SJSA1 (cell line): ENCODE data around the gene TMPRSS4. TPM values are rescaled to one million over a fixed set of nuclear protein-coding genes. Genes with fewer than 3 reads are reported as not detected.

ENCODE experiments used
- DNase-seq, 2 experiments: peaks; one replicate each; pipeline ENCODE4 v3.0.0-alpha.2; 2015 to 2020; ENCODE audit warnings: low spot score in 2 of 2, low read depth in 1 of 2
- H3K27ac ChIP-seq: fragments of 250-450 bp; sonication (Bioruptor Pico); 2 replicates; pipeline ENCODE4 v1.5.1; 2020; ENCODE audit warnings: mild to moderate bottlenecking, moderate library complexity
- H3K27me3 ChIP-seq: fragments of 250-450 bp; sonication (Bioruptor Pico); replicated peaks from 2 replicates; pipeline ENCODE4 v1.5.1; 2020; ENCODE audit warnings: mild to moderate bottlenecking, moderate library complexity
- H3K36me3 ChIP-seq: fragments of 250-450 bp; sonication (Bioruptor Pico); 2 replicates; pipeline ENCODE4 v1.5.1; 2020; ENCODE audit warnings: mild to moderate bottlenecking
- H3K4me1 ChIP-seq: fragments of 250-450 bp; sonication (Bioruptor Pico); replicated peaks from 2 replicates; pipeline ENCODE4 v1.6.1; 2021; ENCODE audit warnings: mild to moderate bottlenecking
- H3K4me3 ChIP-seq: fragments of 250-450 bp; sonication (Bioruptor Pico); 2 replicates; pipeline ENCODE4 v1.5.1; 2020; ENCODE audit warnings: mild to moderate bottlenecking
- H3K9me3 ChIP-seq: fragments of 250-450 bp; sonication (Bioruptor Pico); replicated peaks from 2 replicates; pipeline ENCODE4 v1.5.1; 2020; ENCODE audit warnings: mild to moderate bottlenecking
- total RNA-seq: library from RNA; depleted of rRNA; stranded (reverse); fragments of >200 nt; shearing (Covaris generic); gene quantifications from 2 replicates; pipeline ENCODE4 v1.2.3, GENCODE V29; 2014; rRNA removed

Gene TMPRSS4
- not detected in 2 replicates for total RNA-seq

GRCh38 chr11:118076754-118077281 lies at the start of gene TMPRSS4:
TSS of gene TMPRSS4 (plus strand) at chr11:118077078. CDS start at chr11:118077303, 225 bp downstream.
- Histone ChIP-seq H3K9me3 (no peaks in the 10 kb centered on the region), H3K36me3 (no peaks in the 10 kb centered on the region), H3K4me3 (no peak within 1 kb of the TSS), H3K4me1 (no peaks in the 10 kb centered on the region), H3K27ac (no peak within 1 kb of the TSS), H3K27me3 (no peaks in the 10 kb centered on the region)
- DNase-seq, result no peak

DNA sequence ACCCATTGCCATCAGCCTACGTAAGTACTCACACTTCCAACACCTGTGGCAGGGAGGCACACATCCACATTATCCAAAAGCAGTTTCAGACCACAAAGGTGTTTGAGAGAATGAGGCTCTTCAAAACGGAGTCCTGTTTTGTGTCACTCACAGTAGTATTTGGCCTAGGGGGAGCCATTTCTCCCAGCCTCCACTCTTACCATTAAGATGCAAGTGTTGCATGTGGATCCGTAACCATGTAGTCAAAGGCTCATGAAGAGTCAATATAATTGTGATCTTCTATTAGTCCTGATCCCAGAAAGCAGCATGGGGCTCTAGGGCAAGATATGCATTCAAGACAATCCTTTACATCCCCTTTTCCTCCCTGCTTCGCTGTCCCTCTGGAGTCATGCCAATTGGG lies 49.2 kb upstream of the TMPRSS4 start:
- H3K27me3 ChIP-seq, result no peaks in the 10 kb centered on the region
- DNase-seq, result no peak
- H3K9me3 ChIP-seq, result no peaks in the 10 kb centered on the region
- H3K4me3 ChIP-seq, result no peak overlapping the region
- no peak overlapping the region for H3K27ac ChIP-seq
- no peaks in the 10 kb centered on the region for H3K4me1 ChIP-seq
- no peaks in the 10 kb centered on the region for H3K36me3 ChIP-seq

DNA sequence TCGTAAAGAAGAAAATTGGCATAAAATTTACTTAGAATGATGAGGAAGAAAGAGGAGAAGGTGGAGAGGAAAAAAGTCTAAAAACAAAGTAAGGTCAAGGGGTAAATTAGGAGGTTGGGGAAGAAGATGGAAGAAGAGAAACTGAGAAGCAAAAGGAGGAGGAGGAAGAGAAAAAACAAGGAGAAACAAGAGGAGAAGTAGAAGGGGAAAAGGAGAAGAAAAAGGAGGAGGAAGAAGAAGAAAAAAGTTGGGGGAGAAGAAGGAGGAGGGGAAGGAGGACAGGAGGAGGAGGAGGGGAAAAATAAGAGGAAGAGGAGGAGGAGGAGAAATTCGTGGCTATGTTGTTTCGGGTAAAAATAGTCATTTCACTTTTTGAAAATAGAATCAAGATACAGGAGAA lies 48.3 kb upstream of the TMPRSS4 start:
- no peaks in the 10 kb centered on the region for H3K9me3 ChIP-seq
- DNase-seq, result no peak

GRCh38 chr11:118033443-118033842 lies 43.4 kb upstream of the TMPRSS4 start:
- Histone ChIP-seq H3K36me3 (no peaks in the 10 kb centered on the region), H3K4me1 (no peaks in the 10 kb centered on the region), H3K27ac (no peak overlapping the region), H3K27me3 (no peaks in the 10 kb centered on the region), H3K9me3 (no peaks in the 10 kb centered on the region), H3K4me3 (no peak overlapping the region)
- no peak for DNase-seq

More for the DNA sequence above, 48.3 kb upstream of the TMPRSS4 start:
- H3K4me3 ChIP-seq, result no peak overlapping the region
- H3K27ac ChIP-seq, result no peak overlapping the region
- H3K36me3 ChIP-seq, result no peaks in the 10 kb centered on the region
- H3K27me3 ChIP-seq, result no peaks in the 10 kb centered on the region
- no peaks in the 10 kb centered on the region for H3K4me1 ChIP-seq

DNA sequence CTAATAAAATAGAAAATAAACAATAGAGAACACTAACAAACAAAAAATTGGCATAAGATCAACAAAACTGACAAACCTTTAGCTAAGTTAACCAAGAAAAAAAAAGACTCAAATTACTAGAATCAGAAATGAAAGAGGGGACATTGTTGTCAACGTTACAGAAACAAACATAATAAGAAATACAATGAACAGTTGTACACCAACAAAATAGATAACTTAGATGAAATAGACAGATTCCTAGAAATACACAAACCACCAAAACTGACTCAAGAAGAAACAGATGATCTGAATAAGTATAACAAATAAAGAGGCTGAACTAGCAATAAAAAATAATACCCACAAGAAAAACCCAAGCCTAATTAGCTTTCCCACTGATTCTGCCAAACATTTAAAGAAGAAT lies 34.7 kb upstream of the TMPRSS4 start:
- Histone ChIP-seq H3K9me3 (no peaks in the 10 kb centered on the region), H3K27ac (no peak overlapping the region), H3K27me3 (no peaks in the 10 kb centered on the region), H3K4me3 (no peak overlapping the region), H3K36me3 (no peaks in the 10 kb centered on the region), H3K4me1 (no peaks in the 10 kb centered on the region)
- DNase-seq, result no peak

GRCh38 chr11:118042796-118043195 lies 34.1 kb upstream of the TMPRSS4 start:
- Histone ChIP-seq H3K27ac (no peak overlapping the region), H3K9me3 (no peaks in the 10 kb centered on the region), H3K27me3 (no peaks in the 10 kb centered on the region), H3K36me3 (no peaks in the 10 kb centered on the region), H3K4me1 (no peaks in the 10 kb centered on the region), H3K4me3 (no peak overlapping the region)
- no peak for DNase-seq

DNA sequence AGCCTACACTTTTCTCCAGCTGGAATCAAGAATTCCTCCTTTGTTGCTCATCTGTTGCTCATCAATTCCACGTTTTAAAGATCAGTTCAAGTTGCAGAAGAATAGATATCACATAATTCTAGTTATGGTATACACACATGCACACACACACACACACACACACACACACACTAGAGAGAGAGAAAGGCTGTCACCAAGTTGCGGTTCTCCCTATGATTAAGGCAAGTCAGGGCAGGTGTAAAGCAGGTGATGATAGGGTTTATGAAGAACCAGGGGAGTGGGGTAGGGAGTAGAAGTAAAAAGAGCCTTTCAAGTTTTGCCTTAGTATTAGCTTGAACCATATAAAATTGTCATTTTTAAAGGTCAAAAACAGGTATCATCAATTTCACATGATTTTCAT lies 31.7 kb upstream of the TMPRSS4 start:
- Histone ChIP-seq H3K27ac (no peak overlapping the region), H3K9me3 (no peaks in the 10 kb centered on the region), H3K4me3 (no peak overlapping the region), H3K27me3 (no peaks in the 10 kb centered on the region), H3K36me3 (no peaks in the 10 kb centered on the region), H3K4me1 (no peaks in the 10 kb centered on the region)
- no peak for DNase-seq

DNA sequence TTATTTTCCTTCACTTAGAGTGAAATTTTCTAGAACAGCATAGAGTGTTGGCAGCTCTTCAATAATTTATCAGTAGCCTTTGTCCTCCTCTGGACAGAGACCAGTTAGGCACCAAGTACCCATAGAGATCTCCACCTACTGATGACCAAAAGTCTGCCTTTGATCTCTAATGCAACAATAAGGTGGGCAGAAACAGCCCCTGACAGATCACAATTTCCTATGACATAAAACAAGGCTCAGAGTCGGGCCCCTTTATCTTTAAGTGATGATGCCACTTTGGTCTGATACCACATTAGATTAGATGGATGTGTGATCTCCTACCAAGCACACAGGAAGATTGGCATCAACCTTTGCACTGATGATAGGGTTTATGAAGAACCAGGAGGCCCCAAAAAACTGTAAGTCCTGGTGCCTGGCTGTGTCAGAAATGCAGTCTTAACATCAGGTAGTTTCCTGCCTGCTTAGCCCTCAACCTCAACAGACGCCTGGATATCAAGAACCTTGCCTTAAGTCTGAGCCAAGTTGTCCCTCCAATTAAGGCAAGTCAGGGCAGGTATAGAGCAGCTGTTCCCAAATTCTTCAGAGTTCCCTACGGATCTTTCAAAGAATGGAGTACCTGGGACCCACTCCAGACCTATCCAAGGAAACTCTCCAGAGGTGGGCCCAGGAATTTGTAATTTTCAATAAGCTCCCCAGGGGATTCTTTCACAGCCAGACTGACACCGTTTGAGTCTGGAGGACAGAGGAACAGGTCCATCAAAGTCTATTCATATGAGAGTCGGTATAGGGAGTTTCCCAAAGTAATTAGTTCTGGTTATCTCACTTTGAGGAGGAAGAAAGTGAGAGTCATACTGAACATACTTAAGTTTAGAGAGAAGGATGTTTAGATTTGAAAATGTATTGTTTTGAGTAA lies 30.6 kb upstream of the TMPRSS4 start:
- Histone ChIP-seq H3K27ac (no peak overlapping the region), H3K4me3 (no peak overlapping the region), H3K36me3 (no peaks in the 10 kb centered on the region), H3K27me3 (no peaks in the 10 kb centered on the region), H3K4me1 (no peaks in the 10 kb centered on the region), H3K9me3 (no peaks in the 10 kb centered on the region)
- no peak for DNase-seq

GRCh38 chr11:118046964-118047700 lies 29.7 kb upstream of the TMPRSS4 start:
- Histone ChIP-seq H3K27ac (no peak overlapping the region), H3K27me3 (no peaks in the 10 kb centered on the region), H3K4me1 (no peaks in the 10 kb centered on the region), H3K36me3 (no peaks in the 10 kb centered on the region), H3K9me3 (no peaks in the 10 kb centered on the region), H3K4me3 (no peak overlapping the region)
- no peak for DNase-seq

- DNase-seq, result no peak
- no peak overlapping the region for H3K27ac ChIP-seq
- H3K4me1 ChIP-seq, result no peaks in the 10 kb centered on the region
- H3K27me3 ChIP-seq, result no peaks in the 10 kb centered on the region
- H3K36me3 ChIP-seq, result no peaks in the 10 kb centered on the region
- H3K9me3 ChIP-seq, result no peaks in the 10 kb centered on the region
- H3K4me3 ChIP-seq, result no peak overlapping the region
Observed at GRCh38 chr11:118047749-118048148, 29.1 kb upstream of the TMPRSS4 start.

DNA sequence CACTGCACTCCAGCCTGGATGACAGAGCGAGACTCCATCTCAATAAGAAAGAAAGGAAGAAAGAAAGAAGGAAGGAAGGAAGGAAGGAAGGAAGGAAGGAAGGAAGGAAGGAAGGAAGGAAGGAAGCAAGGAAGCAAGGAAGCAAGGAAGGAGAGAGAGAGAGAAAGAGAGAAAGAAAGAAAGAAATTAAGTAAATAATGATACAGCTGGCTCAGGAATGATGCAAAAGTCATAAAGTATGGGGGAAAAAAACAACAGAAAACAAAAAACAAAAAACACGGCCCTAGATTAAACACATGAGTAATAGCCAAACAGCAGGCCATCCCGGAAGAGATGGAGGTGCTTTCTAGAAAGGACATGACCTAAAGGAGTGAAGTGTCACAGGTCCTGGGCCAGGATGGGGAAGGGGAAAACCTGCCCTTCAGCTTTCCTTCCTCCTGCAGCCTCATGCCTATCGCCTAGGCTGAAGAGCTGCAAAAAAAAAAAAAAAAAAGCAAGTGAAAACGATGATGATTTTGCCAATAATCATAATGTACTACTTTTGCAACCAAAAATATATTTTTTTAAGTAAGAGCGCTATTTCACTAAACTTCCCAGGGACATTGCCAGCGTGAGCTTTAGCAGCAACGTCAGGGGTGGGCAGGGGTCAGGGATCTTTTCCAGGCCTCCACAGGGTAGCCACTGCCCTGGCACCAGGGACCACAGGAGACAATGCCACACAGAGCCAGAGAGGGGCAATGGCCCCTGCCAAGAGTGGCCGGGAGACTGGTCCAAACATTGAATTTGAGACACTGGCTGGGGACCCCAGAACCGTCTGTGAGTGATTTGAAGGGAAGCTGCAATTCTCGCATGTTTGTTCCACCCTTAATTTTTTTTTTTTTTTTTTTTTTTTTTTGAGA lies 28.2 kb upstream of the TMPRSS4 start:
- H3K4me1 ChIP-seq, result no peaks in the 10 kb centered on the region
- no peak for DNase-seq
- no peaks in the 10 kb centered on the region for H3K36me3 ChIP-seq
- H3K4me3 ChIP-seq, result no peak overlapping the region
- H3K27ac ChIP-seq, result no peak overlapping the region
- H3K9me3 ChIP-seq, result no peaks in the 10 kb centered on the region
- H3K27me3 ChIP-seq, result no peaks in the 10 kb centered on the region

- H3K27ac ChIP-seq, result no peak overlapping the region
- no peaks in the 10 kb centered on the region for H3K36me3 ChIP-seq
- H3K4me1 ChIP-seq, result no peaks in the 10 kb centered on the region
- H3K9me3 ChIP-seq, result no peaks in the 10 kb centered on the region
- H3K27me3 ChIP-seq, result no peaks in the 10 kb centered on the region
- H3K4me3 ChIP-seq, result no peak overlapping the region
- no peak for DNase-seq
Observed at GRCh38 chr11:118049771-118050170, 27.1 kb upstream of the TMPRSS4 start.

GRCh38 chr11:118050208-118050891 lies 26.5 kb upstream of the TMPRSS4 start:
- H3K27ac ChIP-seq, result no peak overlapping the region
- no peaks in the 10 kb centered on the region for H3K36me3 ChIP-seq
- H3K4me3 ChIP-seq, result no peak overlapping the region
- no peaks in the 10 kb centered on the region for H3K9me3 ChIP-seq
- H3K27me3 ChIP-seq, result no peaks in the 10 kb centered on the region
- no peaks in the 10 kb centered on the region for H3K4me1 ChIP-seq
- DNase-seq, result no peak
